Right lobe of liver (tissue), 4 donors: Measurements from ENCODE around the gene KCMF1.

Experiments
- POLR2A ChIP-seq: fragments of 450-650 bp; IDR thresholded peaks from one replicate; pipeline ENCODE4 v1.6.1; 2017; ENCODE audit warnings: antibody characterized with exemption, mild to moderate bottlenecking
- TF ChIP-seq, protein P1 (sequence below), 4 donors: fragments of 200-600 bp in 3 of 4; fragments of 450-650 bp in 1 of 4; IDR thresholded peaks; one replicate each; pipeline versions ENCODE4 v1.5.1 to v1.8.0; 2016 to 2022; ENCODE audit warnings: antibody characterized with exemption in 4 of 4, mild to moderate bottlenecking in 2 of 4
- donor health status: DM: no; HTN: no; CAD: no.
- donor health status: DM: no; HTN: no; CAD: no.
- donor health status: DM: no; HTN: yes; CAD: no.

DNA sequence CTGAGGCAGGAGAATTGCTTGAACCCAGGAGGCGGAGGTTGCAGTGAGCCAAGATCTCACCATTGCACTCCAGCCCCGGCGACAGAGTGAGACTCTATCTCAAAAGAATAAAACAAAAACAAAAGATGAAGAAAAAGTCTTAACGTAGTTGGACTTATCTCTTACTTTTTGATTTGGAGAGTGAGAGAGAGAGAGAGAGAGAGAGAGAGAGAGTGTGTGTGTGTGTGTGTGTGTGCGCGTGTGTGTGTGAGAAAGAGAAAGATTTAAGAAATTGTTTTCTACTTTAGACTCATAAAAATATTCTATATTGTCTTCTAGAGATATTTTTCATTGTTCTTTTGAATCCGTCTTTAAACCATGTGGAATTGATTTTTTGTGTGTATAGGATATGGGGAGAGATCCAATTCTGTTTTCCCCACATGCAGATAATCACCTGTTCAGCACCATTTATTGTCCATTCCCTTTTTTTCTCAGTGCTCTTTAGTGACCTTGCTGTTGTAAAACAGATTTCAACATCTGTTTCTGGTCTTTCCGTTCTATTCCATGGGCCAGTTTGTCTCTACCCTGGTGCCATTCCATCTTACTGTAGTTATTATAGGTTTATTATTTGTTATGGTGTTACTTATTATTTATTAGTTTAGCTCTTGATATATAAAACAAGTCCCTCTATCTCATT lies 53.5 kb downstream of the KCMF1 start:
- TF ChIP-seq, protein P1, sequence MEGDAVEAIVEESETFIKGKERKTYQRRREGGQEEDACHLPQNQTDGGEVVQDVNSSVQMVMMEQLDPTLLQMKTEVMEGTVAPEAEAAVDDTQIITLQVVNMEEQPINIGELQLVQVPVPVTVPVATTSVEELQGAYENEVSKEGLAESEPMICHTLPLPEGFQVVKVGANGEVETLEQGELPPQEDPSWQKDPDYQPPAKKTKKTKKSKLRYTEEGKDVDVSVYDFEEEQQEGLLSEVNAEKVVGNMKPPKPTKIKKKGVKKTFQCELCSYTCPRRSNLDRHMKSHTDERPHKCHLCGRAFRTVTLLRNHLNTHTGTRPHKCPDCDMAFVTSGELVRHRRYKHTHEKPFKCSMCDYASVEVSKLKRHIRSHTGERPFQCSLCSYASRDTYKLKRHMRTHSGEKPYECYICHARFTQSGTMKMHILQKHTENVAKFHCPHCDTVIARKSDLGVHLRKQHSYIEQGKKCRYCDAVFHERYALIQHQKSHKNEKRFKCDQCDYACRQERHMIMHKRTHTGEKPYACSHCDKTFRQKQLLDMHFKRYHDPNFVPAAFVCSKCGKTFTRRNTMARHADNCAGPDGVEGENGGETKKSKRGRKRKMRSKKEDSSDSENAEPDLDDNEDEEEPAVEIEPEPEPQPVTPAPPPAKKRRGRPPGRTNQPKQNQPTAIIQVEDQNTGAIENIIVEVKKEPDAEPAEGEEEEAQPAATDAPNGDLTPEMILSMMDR (IDR thresholded peaks at IDR 0.05), result no peak
- no peak for TF ChIP-seq POLR2A
